ENCODE results near the gene DUOXA2.
"Not testable (repeated sequence)": the region's sequence is repeated elsewhere in the genome, so short reads cannot be mapped to it uniquely, and the experiment has no call there.

DUOXA2 gene

DNA sequence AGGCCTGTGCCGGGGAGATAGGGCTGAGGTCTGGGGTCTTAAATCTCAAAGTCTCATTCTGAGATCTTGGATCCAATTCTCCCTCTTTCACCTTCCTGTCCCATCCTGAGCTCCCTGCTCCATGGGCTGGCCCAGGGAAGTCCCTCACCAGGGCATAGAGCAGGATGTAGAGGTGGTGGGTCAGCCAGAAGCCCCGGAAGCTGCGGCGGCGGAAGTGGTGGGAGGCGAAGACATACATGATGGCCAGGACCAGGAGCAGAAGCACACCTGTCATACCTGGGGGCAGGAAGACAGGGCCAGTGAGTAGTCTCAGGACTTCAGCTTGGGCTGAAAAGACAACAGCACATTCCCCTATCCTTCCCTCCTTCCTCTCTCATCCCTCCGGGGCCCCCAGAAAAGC, 16.7 kb upstream of the DUOXA2 start:
- no peak for DNase-seq

DNA sequence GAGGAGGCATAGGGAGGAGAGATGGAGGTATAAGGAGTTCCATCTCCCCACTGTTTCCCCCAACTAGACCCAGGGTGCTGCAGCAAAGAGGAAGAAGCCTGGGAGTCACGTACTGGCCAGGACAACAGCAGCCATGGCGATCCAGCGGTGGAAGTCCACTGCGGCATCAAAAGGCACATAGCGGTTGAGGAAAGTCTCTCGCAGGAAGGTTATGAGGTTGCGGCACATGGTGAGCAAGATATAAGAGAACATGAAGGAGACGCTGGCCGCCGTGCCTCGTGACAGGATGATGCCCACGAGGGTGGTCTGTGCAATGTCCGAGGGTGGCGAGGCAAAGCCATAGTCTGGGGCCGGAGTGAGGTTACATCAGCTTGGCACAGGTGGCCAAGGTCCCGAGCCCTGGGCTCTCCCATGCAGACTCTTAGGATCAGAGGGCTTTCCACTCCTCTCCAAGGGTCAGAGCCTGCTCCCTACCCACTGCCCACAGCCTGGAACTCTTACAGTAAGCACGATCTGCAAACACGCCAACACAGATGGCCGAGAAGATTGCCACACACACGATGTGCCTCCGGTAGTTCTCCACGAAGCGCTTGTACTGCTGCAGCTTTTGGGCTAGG, 14.5 kb upstream of the DUOXA2 start:
- no peak for DNase-seq

DNA sequence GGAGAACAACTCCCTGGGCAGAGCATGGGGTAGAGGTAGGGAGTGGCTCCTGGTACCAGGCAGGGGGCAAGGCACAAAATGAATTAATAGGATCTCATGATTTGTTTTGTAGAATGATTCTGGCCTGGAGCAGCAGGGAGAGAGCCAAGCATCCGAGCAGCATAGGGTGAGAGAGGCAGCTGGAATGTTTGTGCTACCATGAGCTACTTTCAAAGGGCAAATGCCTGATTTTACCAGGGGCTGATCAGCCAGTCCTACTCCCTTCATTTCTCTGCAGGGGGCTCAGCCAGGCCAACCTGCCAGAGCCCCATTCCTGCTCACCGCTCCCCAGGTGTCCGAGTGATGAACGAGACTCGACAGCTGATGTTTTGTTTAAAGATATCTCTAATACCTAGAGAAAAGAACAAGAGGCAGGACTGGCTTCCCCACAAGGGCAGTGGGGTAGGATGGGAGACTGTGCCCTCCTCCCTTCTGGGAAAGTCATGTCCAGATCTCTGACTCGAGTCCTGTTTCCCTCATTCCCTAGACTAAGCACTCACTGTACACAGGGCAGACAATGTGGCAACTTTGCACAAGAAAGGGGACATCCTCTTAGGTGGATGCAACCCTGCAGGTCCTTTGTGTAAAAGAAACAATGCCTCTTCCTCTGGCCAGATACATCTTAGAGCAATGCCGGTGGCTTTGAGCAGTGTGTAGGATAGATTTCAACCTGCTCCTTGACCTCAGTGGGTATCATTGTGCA, 13.1 kb upstream of the DUOXA2 start:
- no peak for DNase-seq

DNA sequence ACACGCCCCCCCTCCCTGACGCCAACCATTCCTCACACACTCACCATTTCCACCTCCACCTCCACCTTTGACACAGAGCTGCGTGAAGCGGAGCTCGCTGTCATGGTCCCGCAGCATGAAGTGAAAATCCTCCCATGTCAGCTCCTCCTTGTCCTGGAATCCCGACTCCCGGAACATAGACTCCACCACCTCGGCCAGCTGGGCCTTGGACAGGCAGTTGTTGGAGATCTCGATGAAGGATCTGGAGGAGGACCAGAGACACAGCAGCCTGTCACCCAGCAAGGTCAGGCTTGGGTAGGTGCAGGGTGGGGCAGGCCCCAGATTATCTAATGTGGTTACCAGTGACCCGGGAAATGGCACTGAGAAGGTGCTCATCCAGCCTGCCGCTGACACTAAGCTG, 12.4 kb upstream of the DUOXA2 start:
- DNase-seq, result no peak

DNA sequence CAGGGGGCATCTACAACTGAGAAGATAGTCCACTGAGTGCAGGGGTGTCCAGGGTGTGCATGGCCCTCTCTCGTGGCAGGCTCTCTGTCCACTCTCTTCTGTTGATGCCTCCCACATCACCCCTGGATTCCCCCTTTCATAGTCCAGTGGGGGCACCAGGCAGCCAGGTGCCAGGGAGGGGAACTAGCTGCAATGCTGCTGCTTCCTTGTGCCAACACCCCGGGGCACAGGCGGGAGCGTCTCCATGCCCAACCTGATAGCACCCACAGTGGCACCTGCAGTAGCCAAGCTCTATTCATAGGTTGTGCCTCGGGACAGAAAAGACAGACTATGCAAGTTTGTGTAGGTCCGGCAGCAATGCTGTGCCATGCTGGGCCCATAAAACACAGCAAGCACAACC, 11.9 kb upstream of the DUOXA2 start:
- no peak for DNase-seq

DNA sequence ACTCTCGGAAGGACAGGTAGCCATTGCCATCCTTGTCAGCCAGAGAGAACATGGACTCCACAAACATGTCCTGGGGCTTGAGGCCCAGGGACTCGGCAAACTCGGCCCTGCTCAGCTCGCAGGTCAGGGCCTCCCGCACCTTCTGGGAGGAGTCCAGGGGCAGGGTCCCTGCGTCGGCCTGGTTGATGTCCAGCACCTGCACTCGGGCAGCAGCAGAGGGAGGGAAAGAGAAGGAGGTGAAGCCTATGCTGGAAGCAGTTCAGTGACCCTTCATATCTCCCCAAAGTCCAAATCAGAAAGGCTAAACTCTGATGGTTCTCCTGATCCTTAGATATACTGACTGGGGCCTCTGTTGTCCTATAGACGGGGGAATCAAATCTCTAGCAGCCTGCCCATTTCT, 10.0 kb upstream of the DUOXA2 start:
- DNase-seq, result not testable (repeated sequence)

DNA sequence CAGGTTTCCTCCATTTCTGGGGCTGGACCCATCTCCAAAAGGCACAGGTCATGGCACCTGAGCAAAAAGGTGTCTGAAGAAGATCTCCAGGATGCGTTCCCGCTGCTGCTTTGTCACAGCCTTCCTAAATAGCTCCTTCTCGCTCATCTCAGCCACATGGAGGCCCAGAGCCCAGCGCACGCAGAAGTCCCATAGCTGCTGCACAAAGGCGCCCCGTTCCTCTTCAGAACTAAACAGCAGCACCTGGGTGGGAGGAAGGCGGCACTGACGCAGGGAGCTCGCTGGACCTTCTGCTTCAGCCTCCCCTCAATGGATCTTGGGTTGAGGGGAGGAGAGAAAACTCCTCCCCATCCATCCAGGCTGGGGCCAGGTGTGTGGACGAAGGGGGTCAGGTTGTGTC, 8.5 kb upstream of the DUOXA2 start:
- no peak for DNase-seq

DNA sequence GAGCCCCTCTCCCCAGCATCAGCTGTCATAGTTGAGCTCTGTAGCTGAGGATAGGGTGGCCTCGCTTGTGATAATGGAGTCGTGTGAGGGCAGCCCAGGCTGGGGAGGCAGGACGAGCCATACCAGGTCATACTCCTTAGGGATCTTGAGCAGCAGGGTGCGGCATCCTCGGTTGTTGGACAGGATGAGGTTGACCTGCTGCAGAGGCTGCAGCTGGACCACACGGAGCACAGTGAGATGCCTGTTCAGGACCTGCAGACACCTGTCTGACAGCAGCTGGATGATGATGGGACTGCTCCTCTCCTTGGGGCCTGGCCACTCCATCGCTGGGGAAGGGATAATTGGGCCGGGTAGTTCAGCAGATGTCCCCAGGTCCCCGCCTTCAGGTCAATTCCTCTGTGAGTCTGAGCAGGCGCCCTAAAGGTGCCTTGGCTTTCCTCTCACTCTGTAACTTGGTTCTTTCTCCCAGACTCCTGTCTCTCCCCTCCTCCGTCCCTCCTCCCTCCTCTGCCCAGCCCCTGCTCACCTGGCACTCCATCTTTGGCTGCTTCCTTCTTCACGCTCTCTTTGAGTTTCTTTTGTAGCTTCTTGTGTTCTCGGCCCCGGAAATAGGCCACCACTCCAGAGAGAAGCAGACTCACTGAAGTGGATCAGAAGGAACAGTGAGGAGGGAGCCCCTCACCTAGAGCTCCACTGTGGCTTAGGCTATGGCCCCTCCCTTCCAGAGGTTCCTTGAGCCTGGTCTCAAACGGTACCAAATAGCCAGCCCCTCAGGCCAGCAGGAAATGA, 7.9 kb upstream of the DUOXA2 start:
- no peak for DNase-seq

DNA sequence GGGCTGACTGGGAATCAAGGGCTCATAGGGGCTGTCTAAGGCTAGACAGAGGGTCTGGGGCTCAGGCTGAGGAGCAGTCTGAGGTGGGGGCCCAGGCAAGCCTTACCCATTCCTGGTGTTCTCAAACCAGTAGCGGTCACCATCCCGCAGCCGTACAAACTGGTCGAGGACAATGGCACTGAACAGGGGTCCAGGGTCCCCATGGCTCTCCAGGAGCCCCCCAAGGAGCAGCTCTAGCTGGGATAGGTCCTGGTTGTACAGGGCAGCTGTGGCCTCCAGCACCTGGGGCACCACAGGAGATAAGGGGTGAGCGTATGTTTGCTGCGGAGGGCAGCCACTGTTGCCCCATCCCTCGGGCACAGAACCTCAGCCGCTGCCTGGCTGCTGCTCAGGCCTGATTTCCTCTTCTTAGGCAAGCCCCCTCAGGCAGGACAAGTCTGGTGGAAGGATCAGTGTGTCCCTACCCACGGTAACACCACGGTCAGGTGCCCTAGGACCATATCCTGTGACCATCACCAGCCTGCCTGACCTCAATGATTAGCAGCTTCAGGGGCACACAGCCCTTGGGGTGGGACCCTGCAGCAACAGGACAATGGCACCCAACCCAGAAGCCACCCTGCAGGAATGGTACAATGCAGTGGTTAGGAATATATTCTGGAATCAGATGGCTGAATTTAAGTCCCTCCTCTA, 6.0 kb upstream of the DUOXA2 start:
- no peak for DNase-seq

DNA sequence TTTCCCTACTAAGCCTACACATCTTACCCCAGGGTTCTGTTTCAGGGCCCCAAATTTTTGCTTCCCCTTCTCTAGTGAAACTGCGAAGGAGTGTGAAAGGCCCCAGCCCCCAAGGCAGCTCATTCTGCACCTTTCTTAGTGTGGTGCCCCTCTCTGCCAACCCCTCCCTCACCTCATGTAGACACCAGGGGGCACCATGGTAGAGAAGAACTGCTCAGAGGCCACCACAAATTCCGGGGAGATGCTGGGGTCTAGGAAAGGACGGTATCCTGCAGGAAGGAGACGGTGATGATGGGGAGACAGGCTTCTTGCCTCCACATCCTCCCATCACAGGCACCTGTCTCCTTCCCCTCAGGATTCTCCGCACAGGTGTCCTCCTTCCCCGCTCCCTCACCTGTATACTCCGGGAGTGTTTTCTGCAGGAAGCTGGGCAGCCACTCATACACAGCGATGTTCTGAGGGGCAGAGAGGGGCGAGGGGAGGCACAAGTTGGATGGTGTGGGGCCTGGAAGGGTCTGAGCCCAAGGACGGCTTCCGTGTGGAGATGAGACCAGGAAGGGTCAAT, 3.8 kb upstream of the DUOXA2 start:
- DNase-seq, result no peak

DNA sequence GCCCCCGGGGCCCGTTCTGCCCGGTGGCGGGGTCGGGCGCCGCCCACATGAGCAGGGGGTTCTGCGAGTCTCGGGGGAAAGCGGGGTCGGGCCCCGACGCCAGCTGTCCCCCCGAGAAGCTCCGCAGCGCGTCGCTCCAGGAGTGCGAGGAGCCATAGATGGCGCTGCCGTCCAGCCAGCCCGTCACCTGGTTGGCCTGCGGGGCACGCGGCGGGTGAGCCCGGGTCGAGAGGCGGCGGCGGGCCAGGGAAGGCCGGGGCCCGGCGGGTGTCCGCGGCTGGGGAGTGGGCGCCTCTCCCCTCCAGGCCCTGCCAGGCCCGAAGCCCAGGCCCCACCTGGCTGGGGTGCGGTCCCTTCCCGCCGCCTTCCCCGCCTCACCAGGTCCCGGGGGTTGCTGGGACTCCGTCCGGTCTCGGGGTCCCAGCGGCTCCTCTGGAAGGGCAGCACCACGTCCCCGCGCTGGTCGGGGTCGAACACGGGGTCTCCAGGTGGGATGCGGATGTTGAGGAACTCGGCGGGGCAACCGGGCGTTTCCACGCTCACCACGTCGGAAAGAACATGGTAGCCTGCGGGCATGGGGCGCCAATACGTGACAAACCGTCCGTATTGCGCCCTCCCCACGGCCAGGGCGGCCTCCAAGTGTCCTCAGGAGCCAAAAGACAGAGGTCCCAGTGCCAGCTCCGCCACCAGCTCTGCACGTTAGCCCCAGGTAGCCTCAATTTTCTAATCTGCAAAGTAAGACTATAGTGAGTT, 2.6 kb upstream of the DUOXA2 start:
- DNase-seq, result no peak

DNA sequence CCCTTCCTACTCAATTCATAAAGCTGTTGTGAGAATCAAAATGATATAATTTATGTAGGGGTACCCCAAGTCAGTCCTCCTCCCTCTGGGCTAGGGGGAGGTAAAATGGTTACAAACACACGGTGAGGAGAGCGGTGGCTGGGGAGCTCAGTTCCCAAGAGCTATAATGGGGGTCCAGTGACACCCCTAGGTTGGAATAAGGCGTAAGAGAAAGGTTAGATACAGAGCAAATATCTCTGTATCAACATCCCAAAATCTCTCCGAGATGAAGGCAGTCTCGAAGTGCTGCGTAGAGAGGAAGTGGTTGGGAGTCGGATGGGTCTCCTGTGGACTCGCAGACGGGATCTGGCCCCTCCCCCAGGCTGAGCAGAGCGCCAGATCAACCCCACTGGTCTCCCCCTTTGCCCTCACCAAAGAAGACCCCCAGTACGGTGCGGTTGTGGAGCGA, 2.0 kb upstream of the DUOXA2 start:
- no peak for DNase-seq

DNA sequence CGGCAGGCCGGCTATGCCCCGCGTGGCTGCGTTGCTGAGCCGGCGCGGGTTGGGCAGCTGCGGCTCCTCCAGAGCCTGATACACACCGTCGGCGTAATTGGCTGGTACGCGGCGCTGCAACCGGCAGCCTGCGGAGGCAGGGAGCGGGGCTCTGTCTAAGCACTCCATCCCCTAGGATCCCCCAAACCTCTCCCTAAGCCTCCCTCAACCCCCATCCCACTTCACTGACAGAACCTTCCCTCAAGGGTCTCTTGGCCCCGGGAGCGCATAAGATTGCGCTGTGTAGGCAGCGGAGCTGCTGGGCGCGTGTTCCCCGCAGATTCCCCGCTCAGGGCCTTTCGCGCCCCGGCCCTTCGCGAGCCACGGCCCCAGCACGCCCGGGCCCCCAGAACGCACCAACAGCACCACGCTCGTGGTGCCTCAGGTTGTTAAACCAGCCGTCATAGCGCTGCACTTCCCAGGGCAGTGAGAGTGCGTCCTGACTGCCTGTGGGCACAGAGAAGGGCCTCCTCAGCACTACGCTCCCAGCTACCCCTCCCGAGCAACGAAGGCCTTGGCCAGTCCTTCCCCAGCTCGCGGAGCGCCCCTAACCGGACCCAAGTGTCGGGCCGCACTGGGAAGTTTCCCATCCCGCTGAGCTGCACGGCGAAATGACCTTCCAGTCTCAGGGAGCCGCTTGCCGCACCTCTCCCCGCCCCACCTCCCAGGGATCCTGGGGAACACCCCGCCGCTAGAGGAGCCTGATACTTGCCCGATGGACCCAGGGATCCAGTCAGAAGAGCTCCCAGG, 1.3 kb upstream of the DUOXA2 start:
- no peak for DNase-seq

DNA sequence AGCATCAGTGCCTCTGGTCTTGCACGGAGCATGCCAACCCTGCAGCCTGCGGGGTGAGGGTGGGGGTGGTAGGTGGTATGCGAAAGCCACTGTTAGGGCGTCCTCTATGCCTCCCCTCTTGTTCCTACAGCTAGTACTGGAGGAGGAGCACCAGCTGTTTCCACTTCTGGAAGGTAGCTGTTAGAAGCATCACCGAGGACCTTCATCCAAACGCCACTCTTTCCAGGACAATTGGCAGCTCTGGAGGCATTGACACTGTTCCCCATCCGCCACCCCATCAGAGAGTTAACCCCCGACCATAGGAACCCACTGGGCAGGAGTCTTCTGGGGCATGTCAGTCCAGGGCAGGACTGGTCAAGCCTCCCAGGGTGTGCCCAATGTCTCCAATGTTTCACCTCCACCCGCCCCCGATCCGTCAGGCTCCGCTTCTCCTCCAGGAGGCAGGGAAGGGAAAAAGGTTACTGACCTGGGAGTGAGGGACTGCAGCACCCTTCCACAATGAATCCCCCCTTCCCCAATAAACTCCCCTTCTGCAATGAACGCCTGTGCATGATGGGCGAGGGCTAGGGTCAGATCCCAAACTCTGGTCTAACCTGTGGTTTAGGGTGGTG, 641 bp upstream of the DUOXA2 start:
- no peak for DNase-seq

DNA sequence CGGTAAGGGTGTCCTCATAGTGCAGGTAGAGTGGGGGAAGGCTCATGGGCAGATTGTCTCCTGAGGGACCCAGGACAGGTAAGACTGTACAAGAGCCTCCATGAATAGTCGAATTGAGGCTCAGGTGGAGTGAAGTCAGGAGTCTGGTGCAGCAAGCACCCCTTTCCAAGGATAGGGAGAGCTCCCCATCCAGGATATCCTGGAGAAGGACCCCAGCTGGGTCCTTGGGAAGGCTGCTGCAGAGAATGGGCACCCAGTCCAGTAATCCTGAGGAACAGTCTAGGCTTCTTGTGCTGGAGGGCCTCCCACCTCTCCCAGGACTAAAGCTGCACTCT, 592 bp downstream of the DUOXA2 start:
- DNase-seq, result no peak

DNA sequence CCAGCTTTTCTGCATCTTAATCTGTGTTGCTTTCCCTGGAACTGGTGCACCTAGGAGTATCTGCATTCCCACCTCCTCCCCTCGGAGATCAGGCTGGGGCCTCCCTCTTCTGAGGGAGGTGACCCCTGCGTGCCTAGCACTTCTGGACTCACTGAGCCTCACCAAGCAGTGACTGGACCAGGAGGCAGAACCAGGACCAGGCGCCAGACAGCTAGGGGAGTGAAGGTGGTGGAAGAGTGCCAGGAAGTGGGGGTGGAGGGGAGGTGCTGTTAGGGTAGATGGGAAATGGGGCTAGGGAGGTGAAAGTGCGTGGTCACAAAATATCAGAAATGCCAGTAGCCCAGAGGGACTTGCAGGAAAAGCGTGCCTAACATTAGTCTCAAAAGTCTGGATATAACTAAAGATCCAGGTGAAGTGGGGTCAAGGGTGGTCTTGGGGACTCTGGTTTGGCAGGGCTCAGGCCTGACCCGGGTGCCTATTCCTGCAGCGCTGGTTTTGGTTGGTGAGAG, 1.2 kb downstream of the DUOXA2 start:
- DNase-seq, result no peak

DNA sequence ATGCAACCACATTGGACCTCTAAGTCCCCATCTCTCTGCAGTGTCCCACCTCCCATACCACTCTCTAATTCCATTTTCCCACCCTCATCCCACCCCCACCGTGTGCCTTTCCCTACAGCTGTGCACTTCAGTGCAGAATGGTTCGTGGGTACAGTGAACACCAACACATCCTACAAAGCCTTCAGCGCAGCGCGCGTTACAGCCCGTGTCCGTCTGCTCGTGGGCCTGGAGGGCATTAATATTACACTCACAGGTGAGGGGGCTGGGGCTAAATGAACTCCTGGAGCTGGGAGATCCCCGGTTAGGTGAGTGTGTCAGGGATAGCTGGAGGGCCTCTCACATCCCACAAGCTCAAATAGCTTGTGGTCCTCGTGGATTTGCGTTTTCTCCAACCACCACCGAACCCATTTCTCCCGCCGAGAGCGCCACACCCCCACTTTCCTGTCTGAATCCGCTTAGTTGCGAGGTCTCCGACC, 1.9 kb downstream of the DUOXA2 start:
- no peak for DNase-seq

DNA sequence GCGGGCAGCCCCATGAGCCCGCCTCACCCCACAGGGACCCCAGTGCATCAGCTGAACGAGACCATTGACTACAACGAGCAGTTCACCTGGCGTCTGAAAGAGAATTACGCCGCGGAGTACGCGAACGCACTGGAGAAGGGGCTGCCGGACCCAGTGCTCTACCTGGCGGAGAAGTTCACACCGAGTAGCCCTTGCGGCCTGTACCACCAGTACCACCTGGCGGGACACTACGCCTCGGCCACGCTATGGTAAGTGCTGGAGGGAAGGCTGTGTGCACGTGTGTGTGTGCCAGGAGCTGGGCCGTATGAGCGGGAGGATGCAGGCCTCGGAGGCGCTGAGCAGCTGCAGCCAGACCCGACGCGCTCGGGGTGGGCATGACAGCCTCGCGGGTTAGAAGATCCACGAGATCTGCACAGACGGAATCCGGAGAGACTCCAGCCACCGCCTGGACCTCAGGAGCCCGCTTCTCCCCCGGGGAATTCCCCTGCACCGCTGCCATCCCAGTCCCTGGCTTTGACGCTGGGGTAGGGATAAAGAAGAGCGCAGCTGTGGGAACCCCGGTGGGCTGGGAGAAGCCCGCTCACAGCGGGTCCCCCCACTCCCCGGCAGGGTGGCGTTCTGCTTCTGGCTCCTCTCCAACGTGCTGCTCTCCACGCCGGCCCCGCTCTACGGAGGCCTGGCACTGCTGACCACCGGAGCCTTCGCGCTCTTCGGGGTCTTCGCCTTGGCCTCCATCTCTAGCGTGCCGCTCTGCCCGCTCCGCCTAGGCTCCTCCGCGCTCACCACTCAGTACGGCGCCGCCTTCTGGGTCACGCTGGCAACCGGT, 2.6 kb downstream of the DUOXA2 start:
- no peak for DNase-seq

DNA sequence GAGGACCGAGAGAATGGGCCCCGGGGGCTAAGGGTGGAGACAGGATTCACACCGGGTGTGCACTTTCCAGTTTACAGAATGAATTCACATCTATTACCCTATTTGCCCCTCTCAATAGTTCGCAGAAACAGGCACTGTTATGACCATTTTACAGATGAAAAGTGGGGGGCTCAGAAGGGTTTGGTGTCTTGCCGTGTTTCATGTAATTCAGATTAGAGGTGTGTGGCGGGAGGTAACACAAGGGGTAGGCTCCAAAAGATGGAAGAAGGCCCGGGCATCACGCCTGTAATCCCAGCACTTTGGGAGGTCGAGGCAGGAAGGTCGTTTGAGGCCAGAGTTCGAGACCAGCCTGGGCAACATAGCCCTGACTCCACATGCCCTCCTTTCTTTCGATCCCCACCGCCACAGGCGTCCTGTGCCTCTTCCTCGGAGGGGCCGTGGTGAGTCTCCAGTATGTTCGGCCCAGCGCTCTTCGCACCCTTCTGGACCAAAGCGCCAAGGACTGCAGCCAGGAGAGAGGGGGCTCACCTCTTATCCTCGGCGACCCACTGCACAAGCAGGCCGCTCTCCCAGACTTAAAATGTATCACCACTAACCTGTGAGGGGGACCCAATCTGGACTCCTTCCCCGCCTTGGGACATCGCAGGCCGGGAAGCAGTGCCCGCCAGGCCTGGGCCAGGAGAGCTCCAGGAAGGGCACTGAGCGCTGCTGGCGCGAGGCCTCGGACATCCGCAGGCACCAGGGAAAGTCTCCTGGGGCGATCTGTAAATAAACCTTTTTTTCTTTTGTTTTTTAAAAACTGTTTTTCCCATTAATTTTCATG, 3.4 kb downstream of the DUOXA2 start:
- DNase-seq, result no peak
